ENCODE results near the gene ZBTB4.
"Not testable (repeated sequence)": the region's sequence is repeated elsewhere in the genome, so short reads cannot be mapped to it uniquely, and the experiment has no call there.

The ZBTB4 gene

DNA sequence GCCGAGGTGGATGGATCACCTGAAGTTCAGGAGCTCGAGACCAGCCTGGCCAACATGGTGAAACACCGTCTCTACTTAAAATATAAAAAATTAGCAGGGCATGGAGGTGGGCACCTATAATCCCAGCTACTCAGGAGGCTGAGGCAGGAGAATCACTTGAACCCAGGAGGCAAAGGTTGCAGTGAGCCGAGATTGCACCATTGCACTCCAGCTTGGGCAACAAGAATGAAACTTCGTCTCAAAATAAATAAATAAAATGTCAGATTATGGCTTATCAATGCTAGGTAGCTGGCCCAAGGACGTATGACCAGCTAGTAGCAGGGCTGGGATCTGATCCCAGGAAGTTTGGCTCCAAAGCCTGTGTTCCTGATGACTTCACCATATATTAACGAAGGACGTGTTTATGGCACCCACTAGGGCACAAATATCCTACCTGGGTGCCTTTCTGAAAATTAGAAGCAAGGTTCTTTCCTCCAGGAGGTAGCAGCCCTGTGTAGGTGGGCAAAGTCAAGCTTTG, 8.9 kb downstream of the ZBTB4 start:
- DNase-seq, result not testable (repeated sequence)

GRCh38 chr17:7469843-7470242, 9.6 kb downstream of the ZBTB4 start:
- not testable (repeated sequence) for DNase-seq

GRCh38 chr17:7468804-7469389, 10.5 kb downstream of the ZBTB4 start:
- no peak for DNase-seq

DNA sequence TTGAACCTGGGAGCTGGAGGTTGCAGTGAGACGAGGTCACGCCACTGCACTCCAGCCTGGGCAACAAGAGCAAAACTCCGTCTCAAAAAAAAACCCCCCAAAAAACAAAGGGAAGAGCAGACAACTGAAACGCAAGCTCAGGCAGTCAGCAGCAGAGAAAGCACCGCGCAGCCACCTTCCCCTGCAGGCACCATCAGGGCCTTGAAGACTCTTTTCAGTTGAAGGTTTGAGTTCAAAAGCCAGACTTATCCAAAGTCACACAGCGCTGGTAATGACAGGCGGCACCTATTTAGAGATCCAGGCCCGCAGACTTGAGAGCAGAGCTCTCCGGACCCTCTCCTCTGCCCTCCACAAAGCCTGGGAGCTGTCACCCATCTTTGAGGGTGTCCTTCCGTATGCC, 11.1 kb downstream of the ZBTB4 start:
- DNase-seq, result no peak

DNA sequence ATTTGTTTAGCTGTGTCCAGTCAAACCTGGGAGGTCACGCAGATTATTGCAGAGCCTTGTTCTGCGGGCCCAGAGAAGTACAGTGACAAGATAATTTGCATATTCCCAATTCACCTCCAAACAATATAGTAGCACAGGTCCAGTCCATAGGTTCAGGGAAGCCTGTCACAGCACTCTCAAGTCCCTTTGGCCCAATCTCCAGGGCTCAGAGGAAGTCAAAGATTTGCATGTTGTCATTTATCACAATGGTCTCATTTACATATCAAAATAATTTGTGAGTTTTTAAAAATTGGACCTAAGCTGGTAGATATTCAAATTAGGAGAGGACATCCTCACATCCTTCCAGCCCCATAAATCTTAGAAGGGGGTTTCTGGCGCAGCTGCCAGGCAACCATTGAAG, 11.9 kb downstream of the ZBTB4 start:
- no peak for DNase-seq

- DNase-seq, result no peak
Observed at GRCh38 chr17:7466639-7467341, 12.6 kb downstream of the ZBTB4 start.

GRCh38 chr17:7466318-7466638, 13.2 kb downstream of the ZBTB4 start:
- DNase-seq, result no peak

DNA sequence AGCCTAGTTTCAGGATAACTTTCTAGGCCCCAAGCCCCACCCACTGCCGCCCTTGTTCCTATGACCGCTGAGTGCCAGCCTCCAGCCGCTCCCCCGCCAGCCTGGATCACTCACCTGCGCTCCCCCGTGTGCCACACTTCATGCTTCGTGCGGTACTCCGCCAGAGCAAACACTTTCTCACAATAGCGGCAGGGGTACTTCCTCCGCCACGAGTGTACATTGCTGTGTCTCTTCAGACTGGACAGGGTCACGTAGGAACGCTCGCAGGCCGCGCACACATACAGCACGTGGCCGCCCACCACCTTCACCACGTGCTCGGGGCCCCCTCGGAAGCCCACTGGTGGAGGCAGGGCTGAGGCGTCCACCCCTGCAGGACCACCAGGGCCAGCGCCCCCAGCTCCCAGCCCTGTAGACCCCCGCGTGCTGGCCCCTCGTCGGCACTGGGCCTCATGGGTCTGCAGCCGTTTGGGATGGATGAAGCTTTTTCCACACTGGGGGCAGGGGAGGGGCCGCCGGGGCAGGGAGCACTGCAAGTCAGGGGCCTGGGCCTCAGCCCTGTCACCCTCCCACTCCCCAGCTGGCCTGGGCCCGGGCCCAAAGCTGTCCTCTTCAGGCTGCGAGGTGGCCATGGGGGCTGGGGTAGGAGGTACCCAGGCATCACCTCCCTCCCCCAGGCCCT, 13.7 kb downstream of the ZBTB4 start:
- DNase-seq, result no peak

GRCh38 chr17:7464081-7464480, 15.3 kb downstream of the ZBTB4 start:
- DNase-seq, result no peak

DNA sequence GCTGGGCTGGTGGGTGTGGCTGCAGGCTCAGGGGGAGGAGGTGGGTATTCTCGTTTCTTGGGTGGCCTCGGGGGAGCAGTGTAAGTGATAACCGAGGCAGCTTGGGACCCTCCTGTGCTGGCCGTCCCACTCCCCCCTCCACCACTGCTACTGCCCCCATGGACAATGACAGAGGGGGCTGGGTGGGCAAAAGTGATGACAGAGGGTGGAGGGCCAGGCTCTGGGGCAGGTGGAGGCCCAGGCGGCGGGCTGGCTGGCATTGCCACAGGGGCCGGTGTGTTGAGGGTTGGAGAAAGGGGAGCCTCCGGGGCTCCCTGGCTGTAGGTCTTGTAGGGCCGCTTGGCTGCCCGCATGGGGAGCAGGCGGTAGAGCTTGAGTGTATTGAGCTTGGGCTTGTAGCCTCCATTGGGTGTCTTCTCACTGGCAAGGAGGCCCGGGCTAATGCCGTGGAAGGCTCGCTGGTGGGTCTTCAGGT, 16.0 kb downstream of the ZBTB4 start:
- DNase-seq, result no peak

GRCh38 chr17:7462474-7463371, 16.7 kb downstream of the ZBTB4 start:
- DNase-seq, result no peak

- no peak for DNase-seq
Observed at GRCh38 chr17:7460850-7461660, 18.4 kb downstream of the ZBTB4 start.

DNA sequence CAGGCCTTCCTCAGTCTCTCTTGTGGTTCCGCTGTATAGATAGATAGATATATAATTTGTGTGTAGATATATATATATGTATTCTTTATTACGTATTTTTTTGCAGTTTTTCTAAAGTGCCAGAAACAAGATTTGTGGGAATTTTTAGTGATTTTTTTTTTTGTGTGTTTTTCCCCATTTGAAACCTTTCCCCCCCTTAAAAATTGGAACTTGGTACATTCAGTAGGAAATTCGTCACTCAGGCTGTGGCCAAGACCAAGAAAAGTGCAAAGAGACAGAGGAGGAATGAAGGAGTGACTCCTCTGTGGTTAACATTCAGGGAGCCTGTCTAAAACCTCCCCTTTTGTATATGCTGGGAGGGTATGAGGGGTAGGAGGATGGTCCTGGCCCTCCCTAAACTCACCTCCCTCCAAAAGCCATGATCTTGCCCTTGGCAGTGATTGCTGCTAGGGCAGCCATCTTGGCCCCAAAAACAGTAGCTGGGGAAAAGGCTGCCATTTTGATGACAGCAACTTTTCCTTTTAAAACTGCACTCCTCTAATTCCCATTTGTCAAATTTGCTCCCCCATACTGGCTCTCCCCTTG, 19.4 kb downstream of the ZBTB4 start:
- no peak for DNase-seq

GRCh38 chr17:7448461-7448860, 31.0 kb downstream of the ZBTB4 start:
- DNase-seq, result no peak

GRCh38 chr17:7445619-7445968, 33.8 kb downstream of the ZBTB4 start:
- no peak for DNase-seq

- DNase-seq, result peak; percentile 11
Observed at GRCh38 chr17:7444682-7445618, 34.5 kb downstream of the ZBTB4 start, which contains the start of gene CHRNB1. Gene CHRNB1, plus strand, starts transcription at chr17:7445061. Its CDS starts 67 bp downstream, at chr17:7445128.

DNA sequence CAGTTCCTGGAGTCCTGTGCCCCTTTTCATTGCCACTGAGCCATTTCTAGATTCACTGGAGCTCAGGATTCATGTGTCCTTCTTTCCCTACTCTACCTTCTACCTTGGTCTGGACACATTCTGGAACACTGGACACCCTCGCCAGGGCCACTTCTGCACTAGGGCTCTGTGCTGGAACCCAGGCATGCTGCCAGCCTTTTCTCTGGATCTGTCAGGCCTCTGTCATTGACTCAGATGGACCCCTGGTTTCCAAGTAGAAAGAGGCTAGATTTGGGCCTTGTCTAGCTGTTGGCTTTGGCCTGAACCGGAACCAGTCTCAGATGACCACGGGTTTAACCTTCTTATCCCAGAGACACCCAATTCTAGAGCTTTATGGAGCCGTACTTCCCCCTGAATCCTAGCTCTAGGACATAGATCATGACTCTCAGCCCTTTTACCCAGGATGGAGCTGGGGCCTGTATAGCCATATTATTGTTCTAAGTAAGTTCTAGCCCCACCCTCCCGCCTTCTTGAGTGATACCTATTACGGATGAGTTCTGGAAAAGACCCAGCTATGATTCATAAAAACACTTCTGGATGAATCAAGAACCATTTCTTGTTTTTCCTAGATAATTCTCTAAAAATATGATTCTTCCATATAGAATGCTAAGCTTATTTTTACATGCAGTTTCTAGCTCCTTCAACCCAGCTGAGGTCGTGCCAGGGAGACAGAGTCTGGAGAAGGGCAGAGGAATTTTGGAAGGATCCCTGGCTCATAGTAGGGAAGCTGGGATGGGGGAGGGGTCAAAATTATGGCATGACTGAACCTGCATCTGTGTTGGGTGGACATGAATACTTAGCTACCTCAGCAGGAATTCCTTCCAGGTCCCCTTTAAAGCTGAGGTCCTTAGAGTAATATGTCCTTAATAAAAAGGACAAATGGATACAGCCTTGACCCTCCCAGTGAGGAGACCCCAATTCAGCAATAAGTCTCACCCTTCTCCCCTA, 35.6 kb downstream of the ZBTB4 start:
- peak; percentile 53 for DNase-seq

DNA sequence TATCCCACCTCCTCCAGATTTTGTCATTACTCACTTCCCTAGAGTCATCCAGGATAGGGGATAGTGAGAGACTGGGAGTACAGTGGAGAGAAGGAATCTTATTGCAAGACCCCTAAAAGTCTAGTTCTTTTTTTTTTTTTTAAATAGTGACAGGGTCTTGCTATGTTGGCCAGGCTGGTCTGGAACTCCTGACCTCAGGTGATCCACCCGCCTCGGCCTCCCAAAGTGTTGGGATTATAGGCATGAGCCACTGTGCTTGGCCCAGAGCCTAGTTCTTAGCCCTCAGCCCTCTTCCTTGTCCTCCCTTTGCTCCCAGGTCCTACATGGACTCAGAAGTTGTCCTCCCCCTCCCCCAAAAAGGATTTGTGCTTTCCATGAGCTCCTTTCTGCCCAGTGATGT, 37.3 kb downstream of the ZBTB4 start:
- DNase-seq, result no peak

GRCh38 chr17:7441266-7441665, 38.2 kb downstream of the ZBTB4 start:
- DNase-seq, result peak; percentile 43
